Activated naive CD8-positive, alpha-beta T cell (primary cell): Measurements from ENCODE around the gene TIMM10.

Experiments
- H3K27ac Mint-ChIP-seq: one replicate; pipeline ENCODE4 v1.8.0; 2021; ENCODE audit warnings: mixed read lengths
- H3K27me3 Mint-ChIP-seq: one replicate; pipeline ENCODE4 v1.8.0; 2021; ENCODE audit warnings: mixed read lengths
- H3K36me3 Mint-ChIP-seq: one replicate; pipeline ENCODE4 v1.8.0; 2021; ENCODE audit warnings: mixed read lengths
- H3K4me1 Mint-ChIP-seq: one replicate; pipeline ENCODE4 v1.8.0; 2021; ENCODE audit warnings: low read depth, mixed read lengths
- H3K4me3 Mint-ChIP-seq: one replicate; pipeline ENCODE4 v1.8.0; 2021; ENCODE audit warnings: mild to moderate bottlenecking, mixed read lengths
- H3K9me3 Mint-ChIP-seq: one replicate; pipeline ENCODE4 v1.8.0; 2021; ENCODE audit warnings: low read depth, mixed read lengths

The TIMM10 gene, protein sequence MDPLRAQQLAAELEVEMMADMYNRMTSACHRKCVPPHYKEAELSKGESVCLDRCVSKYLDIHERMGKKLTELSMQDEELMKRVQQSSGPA

DNA sequence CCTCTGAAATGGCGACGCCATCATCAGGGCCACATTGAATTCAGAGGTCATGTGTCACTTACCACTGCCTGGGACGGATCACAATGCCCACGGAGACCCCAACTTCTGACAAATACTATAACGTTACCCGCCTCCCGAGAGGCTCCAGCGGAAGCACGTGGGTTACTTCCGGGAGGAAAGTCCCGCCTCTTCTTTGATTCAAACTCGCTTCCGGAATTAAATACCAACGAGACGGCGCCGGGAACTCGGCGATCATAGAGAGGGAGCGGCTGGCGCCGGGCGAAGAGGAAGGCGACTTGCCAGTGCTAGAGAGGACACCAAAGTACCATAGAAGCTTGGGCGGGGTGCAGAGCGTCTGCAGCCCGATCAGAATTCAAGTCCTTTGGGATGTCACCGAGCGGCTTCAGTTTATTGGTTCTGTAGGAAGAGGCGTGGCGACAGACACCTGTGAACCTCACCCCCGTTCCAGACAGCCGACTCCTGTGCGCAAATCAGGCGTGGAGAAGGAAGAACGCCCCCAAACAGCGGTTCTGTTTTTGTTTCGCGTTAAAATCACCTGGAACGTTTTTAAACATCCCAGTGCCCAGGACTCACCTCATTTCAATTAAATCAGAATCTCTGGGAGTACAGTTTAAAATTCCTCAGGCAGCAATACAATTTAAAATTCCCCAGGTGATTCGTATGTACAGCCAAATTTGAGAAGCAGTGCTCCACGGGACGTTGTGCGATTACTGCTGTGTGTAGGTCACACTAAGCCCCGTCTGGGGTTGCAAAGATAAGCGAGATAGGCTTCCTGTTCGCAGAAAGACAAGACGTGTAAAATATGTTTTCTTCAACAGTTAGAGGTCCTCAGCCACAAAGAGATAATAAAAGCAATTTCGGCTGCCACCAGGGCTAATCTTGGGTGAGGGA lies at the start of gene TIMM10:
Gene TIMM10 (minus strand): TSS at position 159 of the 912 bp plus-strand sequence. CDS start 565 bp downstream, outside the sequence.
- peaks cover 36% of the 10 kb centered on the region for H3K4me1 Mint-ChIP-seq
- peak within 1 kb of the TSS; percentile 91 for H3K27ac Mint-ChIP-seq
- H3K36me3 Mint-ChIP-seq = peaks cover 8% of the 10 kb centered on the region
- H3K4me3 Mint-ChIP-seq = peak within 1 kb of the TSS; percentile 91
- H3K9me3 Mint-ChIP-seq = no peaks in the 10 kb centered on the region
- no peaks in the 10 kb centered on the region for H3K27me3 Mint-ChIP-seq

- Mint-ChIP-seq H3K9me3 (no peaks in the 10 kb centered on the region), H3K4me3 (no peak overlapping the region), H3K27ac (no peak overlapping the region), H3K4me1 (peaks cover 17% of the 10 kb centered on the region), H3K36me3 (peaks cover 2% of the 10 kb centered on the region), H3K27me3 (peaks cover 3% of the 10 kb centered on the region)
These were observed 43.5 kb upstream of the TIMM10 start for GRCh38 chr11:57574061-57574460.

- Mint-ChIP-seq H3K4me1 (peaks cover 23% of the 10 kb centered on the region), H3K27me3 (peaks cover 3% of the 10 kb centered on the region), H3K9me3 (no peaks in the 10 kb centered on the region), H3K36me3 (peaks cover 2% of the 10 kb centered on the region), H3K27ac (no peak overlapping the region), H3K4me3 (no peak overlapping the region)
These were observed 41.1 kb upstream of the TIMM10 start for GRCh38 chr11:57571606-57572005.

- Mint-ChIP-seq H3K27me3 (no peaks in the 10 kb centered on the region), H3K36me3 (peaks cover 5% of the 10 kb centered on the region), H3K9me3 (no peaks in the 10 kb centered on the region), H3K4me1 (peaks cover 45% of the 10 kb centered on the region), H3K27ac (peak overlapping the region; percentile 97), H3K4me3 (peak overlapping the region; percentile 98)
These were observed 37.8 kb upstream of the TIMM10 start for GRCh38 chr11:57568330-57568766.

DNA sequence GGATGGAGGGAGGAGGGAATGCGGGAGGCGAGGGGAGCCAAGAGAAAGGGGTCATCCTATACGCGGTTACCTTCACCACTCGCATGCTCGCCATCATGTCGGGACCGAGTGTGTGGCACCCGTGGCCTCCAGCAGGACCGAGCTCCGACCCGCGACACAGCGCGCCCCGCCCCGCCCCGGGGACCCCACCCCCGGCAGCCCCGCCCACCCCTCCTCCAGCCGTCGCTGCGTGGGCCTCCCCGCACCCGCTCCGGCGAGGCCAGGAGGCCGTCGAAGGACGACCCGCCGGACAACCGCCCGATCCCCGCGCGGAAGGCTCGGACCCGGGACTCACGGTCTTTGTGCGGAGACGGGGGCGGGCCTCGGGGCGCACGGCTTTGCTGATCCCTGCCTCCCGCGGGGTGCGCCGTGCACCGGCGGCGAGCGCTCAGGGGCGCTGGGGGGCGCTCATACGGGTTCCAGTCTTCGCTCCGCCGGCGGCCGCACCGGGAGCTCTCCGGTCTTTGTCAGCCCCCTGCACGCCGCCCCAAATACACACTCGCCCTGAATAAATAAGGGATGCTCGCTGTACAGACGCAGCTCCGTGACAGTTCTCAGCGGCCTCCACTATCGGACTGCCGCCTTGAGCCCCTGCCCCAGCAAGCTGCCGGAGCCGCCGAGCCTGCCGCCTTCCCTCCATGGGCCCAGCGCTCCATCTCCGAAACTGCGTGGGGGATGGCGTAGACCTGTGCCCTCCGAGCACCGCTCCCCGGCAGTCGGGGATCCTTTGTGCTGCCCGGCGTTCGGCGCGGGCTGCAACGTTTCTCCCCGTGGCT lies 37.2 kb upstream of the TIMM10 start, which contains the start of gene UBE2L6:
Gene UBE2L6 (minus strand): TSS at position 158 of the 815 bp plus-strand sequence. CDS start 61 bp downstream, at position 97.
- Mint-ChIP-seq H3K4me1 (peaks cover 50% of the 10 kb centered on the region), H3K27me3 (no peaks in the 10 kb centered on the region)

GRCh38 chr11:57566905-57567514 lies 36.5 kb upstream of the TIMM10 start:
- peak overlapping the region; percentile 97 for H3K4me3 Mint-ChIP-seq
- peaks cover 54% of the 10 kb centered on the region for H3K4me1 Mint-ChIP-seq
- H3K36me3 Mint-ChIP-seq = peaks cover 8% of the 10 kb centered on the region
- no peaks in the 10 kb centered on the region for H3K9me3 Mint-ChIP-seq
- H3K27me3 Mint-ChIP-seq = no peaks in the 10 kb centered on the region
- peak overlapping the region; percentile 96 for H3K27ac Mint-ChIP-seq

More for the DNA sequence above, 37.2 kb upstream of the TIMM10 start, which contains the start of gene UBE2L6:
- H3K36me3 Mint-ChIP-seq = peaks cover 6% of the 10 kb centered on the region
- peak within 1 kb of the TSS; percentile 97 for H3K27ac Mint-ChIP-seq
- H3K4me3 Mint-ChIP-seq = peak within 1 kb of the TSS; percentile 98
- no peaks in the 10 kb centered on the region for H3K9me3 Mint-ChIP-seq

DNA sequence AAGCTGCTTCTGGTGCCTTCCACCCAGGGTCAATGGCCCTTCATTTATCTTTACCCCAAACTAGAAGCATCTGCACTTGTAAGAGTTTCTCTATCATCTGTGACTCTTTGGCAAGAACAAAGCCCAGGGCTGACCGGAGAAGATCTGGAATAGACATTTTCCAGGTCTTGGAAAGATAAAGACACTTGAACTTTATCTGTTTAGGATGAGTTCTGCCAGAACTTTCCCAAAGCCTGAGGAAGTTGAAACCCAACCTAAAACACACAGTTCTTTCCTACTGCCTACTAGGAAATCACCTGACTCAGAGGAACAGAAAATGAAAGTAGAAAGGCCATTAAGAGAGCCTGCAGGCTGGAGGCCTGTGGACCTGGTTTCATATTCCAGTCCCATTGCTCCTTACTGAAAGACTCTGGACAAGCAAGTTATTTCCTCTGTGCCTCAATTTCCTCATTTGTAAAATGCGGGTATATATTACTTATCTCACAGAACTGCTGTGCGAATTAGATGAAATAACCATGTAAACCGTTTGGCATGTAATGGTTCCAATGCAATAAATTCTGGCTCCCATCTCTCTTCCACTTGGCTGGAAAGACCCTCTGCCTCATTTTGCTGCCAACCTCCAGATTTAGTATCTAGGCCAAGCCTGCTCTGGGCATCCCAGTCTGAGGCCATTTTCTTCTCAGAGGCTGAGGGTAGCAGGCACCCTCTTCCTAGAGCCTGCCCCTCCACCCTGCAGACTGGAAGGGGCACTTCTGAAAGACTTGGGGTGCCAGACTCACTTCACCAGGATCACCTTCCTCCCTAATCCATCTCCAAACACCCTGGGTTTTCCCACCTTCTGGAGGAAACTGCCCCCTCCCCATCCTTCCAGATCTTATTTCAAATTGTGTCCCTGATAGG lies 35.7 kb upstream of the TIMM10 start:
- Mint-ChIP-seq H3K9me3 (no peaks in the 10 kb centered on the region), H3K27ac (peak overlapping the region; percentile 96), H3K36me3 (peaks cover 8% of the 10 kb centered on the region), H3K27me3 (no peaks in the 10 kb centered on the region), H3K4me1 (peaks cover 54% of the 10 kb centered on the region), H3K4me3 (peak overlapping the region; percentile 97)

- H3K27me3 Mint-ChIP-seq = no peaks in the 10 kb centered on the region
- H3K27ac Mint-ChIP-seq = peak overlapping the region; percentile 87
- peaks cover 50% of the 10 kb centered on the region for H3K4me1 Mint-ChIP-seq
- H3K36me3 Mint-ChIP-seq = peaks cover 10% of the 10 kb centered on the region
- peak overlapping the region; percentile 71 for H3K4me3 Mint-ChIP-seq
- H3K9me3 Mint-ChIP-seq = no peaks in the 10 kb centered on the region
These were observed 32.0 kb upstream of the TIMM10 start for GRCh38 chr11:57562596-57562995.

DNA sequence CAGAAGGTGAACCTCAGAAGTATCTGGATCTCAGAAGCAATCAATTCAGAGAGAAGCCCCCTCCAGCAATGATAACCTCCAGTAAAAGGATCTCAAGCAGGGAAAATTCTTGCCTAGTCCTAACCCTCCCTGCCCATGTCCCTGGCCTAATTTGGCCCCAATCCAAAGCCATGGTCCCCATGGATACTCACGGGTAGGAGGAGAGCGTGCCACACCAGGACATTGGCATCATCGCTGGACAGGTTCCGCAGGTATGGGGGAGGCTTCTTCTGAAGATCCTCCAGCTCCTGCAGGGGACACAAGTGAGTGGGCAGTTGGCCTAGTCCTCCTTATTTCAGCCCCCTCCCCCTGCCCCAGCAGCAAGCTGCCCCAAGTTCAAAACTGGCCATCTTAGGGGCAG lies 29.6 kb upstream of the TIMM10 start:
- H3K4me3 Mint-ChIP-seq = no peak overlapping the region
- H3K27me3 Mint-ChIP-seq = no peaks in the 10 kb centered on the region
- peaks cover 11% of the 10 kb centered on the region for H3K36me3 Mint-ChIP-seq
- H3K9me3 Mint-ChIP-seq = no peaks in the 10 kb centered on the region
- H3K4me1 Mint-ChIP-seq = peaks cover 45% of the 10 kb centered on the region
- H3K27ac Mint-ChIP-seq = no peak overlapping the region

DNA sequence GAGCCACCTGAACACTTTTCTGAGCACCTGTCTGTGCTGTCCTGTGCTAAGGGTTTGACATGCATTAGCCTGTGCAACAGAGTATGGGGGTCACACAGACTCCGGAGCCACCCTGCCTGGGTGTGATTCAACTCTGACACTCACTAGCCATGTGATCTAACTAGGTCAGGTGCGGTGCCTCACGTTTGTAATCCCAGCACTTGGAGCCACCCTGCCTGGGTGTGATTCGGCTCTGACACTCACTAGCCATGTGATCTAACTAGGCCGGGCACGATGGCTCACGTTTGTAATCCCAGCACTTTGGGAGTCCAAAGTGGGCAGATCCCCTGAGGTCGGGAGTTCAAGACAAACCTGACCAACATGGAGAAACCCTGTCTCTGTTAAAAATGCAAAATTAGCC lies 25.5 kb upstream of the TIMM10 start:
- Mint-ChIP-seq H3K27ac (no peak overlapping the region), H3K4me3 (no peak overlapping the region), H3K4me1 (peaks cover 9% of the 10 kb centered on the region), H3K27me3 (no peaks in the 10 kb centered on the region), H3K9me3 (no peaks in the 10 kb centered on the region), H3K36me3 (peaks cover 4% of the 10 kb centered on the region)

- Mint-ChIP-seq H3K27ac (peak overlapping the region; percentile 58), H3K4me1 (peaks cover 6% of the 10 kb centered on the region), H3K27me3 (no peaks in the 10 kb centered on the region), H3K4me3 (no peak overlapping the region), H3K9me3 (no peaks in the 10 kb centered on the region), H3K36me3 (peaks cover 3% of the 10 kb centered on the region)
These were observed 24.8 kb upstream of the TIMM10 start for GRCh38 chr11:57555393-57555792.

GRCh38 chr11:57552479-57552878 lies 21.9 kb upstream of the TIMM10 start:
- Mint-ChIP-seq H3K4me3 (no peak overlapping the region), H3K9me3 (no peaks in the 10 kb centered on the region), H3K27me3 (no peaks in the 10 kb centered on the region), H3K36me3 (peaks cover 3% of the 10 kb centered on the region), H3K27ac (no peak overlapping the region), H3K4me1 (peaks cover 5% of the 10 kb centered on the region)

DNA sequence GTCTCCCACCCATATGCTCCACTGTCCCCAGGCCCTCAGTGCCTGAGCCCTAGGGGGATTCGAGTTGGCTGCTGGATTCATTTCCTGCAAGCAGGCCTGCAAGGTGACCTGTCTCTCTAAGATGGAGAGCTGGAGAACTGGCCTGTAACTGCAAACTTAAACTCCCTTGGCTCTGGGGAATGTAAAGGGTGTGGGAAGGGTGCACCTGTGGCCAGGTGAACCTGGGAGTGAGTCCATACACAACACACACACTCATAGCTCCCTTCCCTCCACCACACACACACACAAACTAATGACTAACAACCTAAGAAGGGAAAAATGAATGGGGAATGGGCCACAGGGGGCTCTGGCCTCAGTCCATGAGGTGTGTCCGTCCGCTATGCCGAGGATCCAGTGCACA lies 21.4 kb upstream of the TIMM10 start:
- no peak overlapping the region for H3K27ac Mint-ChIP-seq

More for the DNA sequence above, 21.4 kb upstream of the TIMM10 start:
- Mint-ChIP-seq H3K36me3 (peaks cover 3% of the 10 kb centered on the region), H3K4me1 (peaks cover 10% of the 10 kb centered on the region), H3K4me3 (no peak overlapping the region), H3K9me3 (no peaks in the 10 kb centered on the region), H3K27me3 (no peaks in the 10 kb centered on the region)
